ENCODE results near the gene OPRD1. TPM values are rescaled to one million over a fixed set of nuclear protein-coding genes. Genes with fewer than 3 reads are reported as not detected.

The OPRD1 gene
- total and polyA plus RNA-seq, 2 donors: 0.05 TPM; not detected in 1

- H3K27ac ChIP-seq (ENCODE audit: low read depth): no peak overlapping the region
- H3K4me1 ChIP-seq (ENCODE audit: insufficient read depth): no peaks in the 10 kb centered on the region
- no peaks in the 10 kb centered on the region for H3K36me3 ChIP-seq (ENCODE audit: insufficient read depth)
- 94% methylated on average over 2 of the region's 2 CpGs for WGBS
- H3K4me3 ChIP-seq (ENCODE audit: low read depth, low read length): no peak overlapping the region
- no peak for DNase-seq (ENCODE audit: extremely low spot score)
These were observed 90.8 kb downstream of the OPRD1 start for GRCh38 chr1:28902738-28903137.

- Histone ChIP-seq H3K4me1 (ENCODE audit: insufficient read depth) (no peaks in the 10 kb centered on the region), H3K4me3 (ENCODE audit: low read depth, low read length) (no peak overlapping the region), H3K27ac (ENCODE audit: low read depth) (no peak overlapping the region), H3K36me3 (ENCODE audit: insufficient read depth) (no peaks in the 10 kb centered on the region)
- DNase-seq (ENCODE audit: extremely low spot score): no peak
- 91% methylated on average over 8 of the region's 8 CpGs for WGBS
These were observed 94.1 kb downstream of the OPRD1 start for GRCh38 chr1:28905921-28906666.

- no peak for DNase-seq (ENCODE audit: extremely low spot score)
- 95% methylated on average over 2 of the region's 2 CpGs for WGBS
- Histone ChIP-seq H3K36me3 (ENCODE audit: insufficient read depth) (no peaks in the 10 kb centered on the region), H3K4me1 (ENCODE audit: insufficient read depth) (no peaks in the 10 kb centered on the region), H3K27ac (ENCODE audit: low read depth) (no peak overlapping the region), H3K4me3 (ENCODE audit: low read depth, low read length) (no peak overlapping the region)
These were observed 97.2 kb downstream of the OPRD1 start for GRCh38 chr1:28909198-28909597.

GRCh38 chr1:28910379-28911115, 98.6 kb downstream of the OPRD1 start:
- H3K4me3 ChIP-seq (ENCODE audit: low read depth, low read length): no peak overlapping the region
- no peak overlapping the region for H3K27ac ChIP-seq (ENCODE audit: low read depth)
- H3K36me3 ChIP-seq (ENCODE audit: insufficient read depth): no peaks in the 10 kb centered on the region
- H3K4me1 ChIP-seq (ENCODE audit: insufficient read depth): no peaks in the 10 kb centered on the region
- WGBS: 87% methylated on average over 7 of the region's 7 CpGs
- no peak for DNase-seq (ENCODE audit: extremely low spot score)

GRCh38 chr1:28913786-28914227, 101.8 kb downstream of the OPRD1 start:
- Histone ChIP-seq H3K4me3 (ENCODE audit: low read depth, low read length) (peak overlapping the region; percentile 73), H3K36me3 (ENCODE audit: insufficient read depth) (no peaks in the 10 kb centered on the region), H3K27ac (ENCODE audit: low read depth) (peak overlapping the region; percentile 2), H3K4me1 (ENCODE audit: insufficient read depth) (no peaks in the 10 kb centered on the region)
- WGBS: 28% methylated on average over 10 of the region's 10 CpGs
- no peak for DNase-seq (ENCODE audit: extremely low spot score)

GRCh38 chr1:28914228-28915030, 102.5 kb downstream of the OPRD1 start, which contains the start of gene EPB41:
Gene EPB41 (plus strand): TSS chr1:28914569. CDS start chr1:28987438, 72,869 bp downstream.
- Histone ChIP-seq H3K4me3 (ENCODE audit: low read depth, low read length) (peak within 1 kb of the TSS; percentile 73), H3K27ac (ENCODE audit: low read depth) (peak within 1 kb of the TSS; percentile 2), H3K4me1 (ENCODE audit: insufficient read depth) (no peaks in the 10 kb centered on the region), H3K36me3 (ENCODE audit: insufficient read depth) (no peaks in the 10 kb centered on the region)
- WGBS: under 1% methylated on average over 95 of the region's 95 CpGs
- DNase-seq (ENCODE audit: extremely low spot score): peak; percentile 86

- 7% methylated on average over 32 of the region's 32 CpGs for WGBS
- Histone ChIP-seq H3K4me1 (ENCODE audit: insufficient read depth) (no peaks in the 10 kb centered on the region), H3K27ac (ENCODE audit: low read depth) (no peak overlapping the region), H3K4me3 (ENCODE audit: low read depth, low read length) (peak overlapping the region; percentile 73), H3K36me3 (ENCODE audit: insufficient read depth) (no peaks in the 10 kb centered on the region)
- no peak for DNase-seq (ENCODE audit: extremely low spot score)
These were observed 103.3 kb downstream of the OPRD1 start for GRCh38 chr1:28915031-28915895.

GRCh38 chr1:28917757-28918118, 105.8 kb downstream of the OPRD1 start:
- 86% methylated on average over 2 of the region's 2 CpGs for WGBS
- no peaks in the 10 kb centered on the region for H3K4me1 ChIP-seq (ENCODE audit: insufficient read depth)
- H3K4me3 ChIP-seq (ENCODE audit: low read depth, low read length): no peak overlapping the region
- no peaks in the 10 kb centered on the region for H3K36me3 ChIP-seq (ENCODE audit: insufficient read depth)
- H3K27ac ChIP-seq (ENCODE audit: low read depth): no peak overlapping the region
- no peak for DNase-seq (ENCODE audit: extremely low spot score)

Small RNA genes within 50 kb of the gene (small RNA-seq; reads per million reads assigned to genes)
- gene RF00019: not detected

Other genes starting within 250 kb of the OPRD1 start
- 6.1 TPM for gene RAB42, start 219.9 kb upstream of the OPRD1 start, total RNA-seq
- 2.5 TPM for gene RAB42, start 219.9 kb upstream of the OPRD1 start, polyA plus RNA-seq
- 25.6 TPM for gene TAF12, start 169.1 kb upstream of the OPRD1 start, total RNA-seq
- 23.8 TPM for gene TAF12, start 169.1 kb upstream of the OPRD1 start, polyA plus RNA-seq
- gene RNU11, start 163.6 kb upstream of the OPRD1 start, total RNA-seq: not detected
- gene RNU11, start 163.6 kb upstream of the OPRD1 start, polyA plus RNA-seq: not detected
- gene GMEB1, start 143.4 kb upstream of the OPRD1 start, total RNA-seq: 8.7 TPM
- gene GMEB1, start 143.4 kb upstream of the OPRD1 start, polyA plus RNA-seq: 7.4 TPM
- 54.9 TPM for gene YTHDF2, start 75.2 kb upstream of the OPRD1 start, total RNA-seq
- 33.6 TPM for gene YTHDF2, start 75.2 kb upstream of the OPRD1 start, polyA plus RNA-seq
- 37.4 TPM for gene EPB41, start 102.4 kb downstream of the OPRD1 start, total RNA-seq
- gene EPB41, start 102.4 kb downstream of the OPRD1 start, polyA plus RNA-seq: 11.0 TPM

Measured in urinary bladder (tissue), 4 donors.